ENCODE measurements around the gene IGFL4. TPM values are rescaled to one million over a fixed set of nuclear protein-coding genes. Genes with fewer than 3 reads are reported as not detected.

IGFL4 gene
- total and polyA plus RNA-seq, 2 of the 13 experiments (the other 11 are each of a cell fraction or from before 2014, with no cell fraction given), result 1.2 to 1.4 TPM

GRCh38 chr19:45994998-45995714, 45.6 kb downstream of the IGFL4 start, which contains the start of gene CCDC61 (continued):
- TF ChIP-seq MYC (CRISPR knock-in tag; IDR thresholded peaks at IDR 0.05; ENCODE audit: borderline replicate concordance) (peak; percentile 94), BORCS8-MEF2B (CRISPR knock-in tag; IDR thresholded peaks at IDR 0.05) (peak; percentile 8; the same call in 1 of the 2 replicates), KMT2B (CRISPR knock-in tag; IDR thresholded peaks at IDR 0.05) (no peak), ZNF839 (CRISPR knock-in tag; IDR thresholded peaks at IDR 0.05; ENCODE audit: borderline replicate concordance) (no peak), DBP (CRISPR knock-in tag; IDR thresholded peaks at IDR 0.05; ENCODE audit: not compliant biosample characterization) (no peak), HNRNPL (IDR thresholded peaks at IDR 0.05; ENCODE audit: low read depth, low read length) (no peak), ZNF607 (CRISPR knock-in tag; IDR thresholded peaks at IDR 0.05; ENCODE audit: borderline replicate concordance) (no peak), IKZF4 (CRISPR knock-in tag; IDR thresholded peaks at IDR 0.05; ENCODE audit: borderline replicate concordance, low read depth, not compliant biosample characterization) (no peak), HCFC1 (IDR thresholded peaks at IDR 0.05; ENCODE audit: low read depth, low read length) (0 out of 2 replicates have a peak, but pooled peaks have one; percentile 11), CSRNP1 (CRISPR knock-in tag; IDR thresholded peaks at IDR 0.05) (peak; percentile 11; the same call in 1 of the 2 replicates), SRF (IDR thresholded peaks at IDR 0.05; ENCODE audit: low read depth, low read length) (peak; percentile 75; the same call in 1 of the 2 replicates), ZNF644 (CRISPR knock-in tag; IDR thresholded peaks at IDR 0.05; ENCODE audit: low read depth) (no peak), ZBTB8A (CRISPR knock-in tag; IDR thresholded peaks at IDR 0.05; ENCODE audit: borderline replicate concordance, low read depth) (no peak), TEAD2 (CRISPR knock-in tag; IDR thresholded peaks at IDR 0.05) (no peak), ERF (CRISPR knock-in tag; IDR thresholded peaks at IDR 0.05) (no peak; the same call in 1 of the 2 replicates), ZNF18 (CRISPR knock-in tag; IDR thresholded peaks at IDR 0.05; ENCODE audit: insufficient replicate concordance) (peak; percentile 37), ZHX2 (IDR thresholded peaks at IDR 0.05; ENCODE audit: low read depth) (no peak), ZHX2 (CRISPR knock-in tag; IDR thresholded peaks at IDR 0.05; ENCODE audit: borderline replicate concordance) (no peak), ZNF841 (CRISPR knock-in tag; IDR thresholded peaks at IDR 0.05; ENCODE audit: borderline replicate concordance) (no peak), ZNF577 (CRISPR knock-in tag; IDR thresholded peaks at IDR 0.05; ENCODE audit: borderline replicate concordance, low read depth) (no peak)
